Activated naive CD8-positive, alpha-beta T cell treated with anti-CD3 and anti-CD28 coated beads, Interleukin-2, amount 50 U/mL, for 16 hours (primary cell): ENCODE measurements around the gene SOX9.

ENCODE experiments used
- DNase-seq: peaks from one replicate; pipeline ENCODE4 v3.0.0-alpha.2; 2020; ENCODE audit warnings: low read depth, low spot score

SOX9 gene

GRCh38 chr17:72120642-72121163, at the start of gene SOX9:
TSS of gene SOX9 (plus strand) at chr17:72121020. CDS start at chr17:72121392, 372 bp downstream.
- no peak for DNase-seq

GRCh38 chr17:72071330-72071729, 49.5 kb upstream of the SOX9 start:
- no peak for DNase-seq

GRCh38 chr17:72075995-72076677, 44.7 kb upstream of the SOX9 start:
- no peak for DNase-seq

- DNase-seq = no peak
Measured at GRCh38 chr17:72076678-72077030, 44.2 kb upstream of the SOX9 start.

GRCh38 chr17:72077326-72077960, 43.4 kb upstream of the SOX9 start:
- no peak for DNase-seq

- DNase-seq = no peak
Measured at GRCh38 chr17:72079700-72080099, 41.1 kb upstream of the SOX9 start.

GRCh38 chr17:72087876-72088275, 32.9 kb upstream of the SOX9 start:
- DNase-seq = no peak

GRCh38 chr17:72089453-72089987, 31.3 kb upstream of the SOX9 start:
- DNase-seq = no peak

GRCh38 chr17:72090108-72090507, 30.7 kb upstream of the SOX9 start:
- DNase-seq = no peak

GRCh38 chr17:72092710-72093322, 28.0 kb upstream of the SOX9 start:
- no peak for DNase-seq

- DNase-seq = no peak
Measured at GRCh38 chr17:72093707-72094106, 27.1 kb upstream of the SOX9 start.

- DNase-seq = no peak
Measured at GRCh38 chr17:72095316-72095715, 25.5 kb upstream of the SOX9 start.

GRCh38 chr17:72097144-72097543, 23.7 kb upstream of the SOX9 start:
- no peak for DNase-seq

GRCh38 chr17:72099919-72100318, 20.9 kb upstream of the SOX9 start:
- DNase-seq = no peak

GRCh38 chr17:72100470-72100869, 20.4 kb upstream of the SOX9 start:
- no peak for DNase-seq

- no peak for DNase-seq
Measured at GRCh38 chr17:72101526-72101925, 19.3 kb upstream of the SOX9 start.

GRCh38 chr17:72102366-72102765, 18.5 kb upstream of the SOX9 start:
- DNase-seq = no peak

GRCh38 chr17:72104164-72104862, 16.5 kb upstream of the SOX9 start:
- no peak for DNase-seq

- no peak for DNase-seq
Measured at GRCh38 chr17:72104863-72105234, 16.0 kb upstream of the SOX9 start.

GRCh38 chr17:72107100-72107499, 13.7 kb upstream of the SOX9 start:
- DNase-seq = no peak

- no peak for DNase-seq
Measured at GRCh38 chr17:72110231-72110941, 10.4 kb upstream of the SOX9 start.
